Testis (tissue), 3 donors: ENCODE results near the gene PEX6. TPM values are rescaled to one million over a fixed set of nuclear protein-coding genes. Genes with fewer than 3 reads are reported as not detected.
"Not testable (repeated sequence)": the region's sequence is repeated elsewhere in the genome, so short reads cannot be mapped to it uniquely, and the experiment has no call there.

Experiments
- DNase-seq: peaks from one replicate; pipeline ENCODE4 v3.0.0-alpha.2; 2019
- H3K27ac ChIP-seq, 2 donors: fragments of 200-600 bp; sonication (generic); one replicate each; pipeline ENCODE4 v1.5.1; 2019
- H3K27me3 ChIP-seq: fragments of 200-600 bp; sonication (generic); one replicate; pipeline ENCODE4 v1.5.1; 2019
- H3K36me3 ChIP-seq: fragments of 200-600 bp; sonication (generic); one replicate; pipeline ENCODE4 v1.5.1; 2017; ENCODE audit warnings: low read depth; ENCODE audit errors: missing control alignments
- H3K4me1 ChIP-seq: fragments of 200-600 bp; sonication (generic); one replicate; pipeline ENCODE4 v1.5.1; 2019
- H3K4me3 ChIP-seq, 2 donors: fragments of 200-600 bp; sonication (generic); one replicate each; pipeline ENCODE4 v1.5.1; 2017 to 2019
- H3K9me3 ChIP-seq: fragments of 200-600 bp; sonication (generic); one replicate; pipeline ENCODE4 v1.5.1; 2017
- POLR2A ChIP-seq: fragments of 450-650 bp; IDR thresholded peaks from one replicate; pipeline ENCODE4 v1.6.1; 2017; ENCODE audit warnings: antibody characterized with exemption, mild to moderate bottlenecking, moderate library complexity
- WGBS, 2 donors: methylation state at CpG; one replicate each; pipeline ENCODE4 v1.1.5; 2018; 5-methylcytosine and 5-hydroxymethylcytosine counted together
- intact Hi-C: fragments of 100-400 bp; cut with DNase I; formaldehyde crosslinking; loops from one replicate; pipeline ENCODE4 v1.15.1; 2023; ENCODE audit warnings: low total_unique reads
- polyA plus RNA-seq: library from polyadenylated mRNA; stranded (reverse); fragments of 350-450 nt; fragmentation: Illumina TruSeq; extraction: RNeasy Lipid Tissue Mini Kit (QIAGEN cat#74804); gene quantifications from one replicate; pipeline ENCODE4 v1.2.3, GENCODE V29; 2014; ENCODE audit warnings: low read depth, low replicate concordance; ENCODE audit not compliant: insufficient read depth
- total RNA-seq, 2 donors: library from RNA; depleted of rRNA; stranded (reverse); fragments of >200 nt; gene quantifications; one replicate each; pipeline ENCODE4 v1.2.3, GENCODE V29; 2016
- TF ChIP-seq, protein P1 (sequence below), 3 experiments: fragments of 450-650 bp in 2 of 3; fragments of 200-600 bp in 1 of 3; sonication (generic) in 1 of 3; IDR thresholded peaks; one replicate each; pipeline ENCODE4 v1.5.1; 2016 to 2019; ENCODE audit warnings: antibody characterized with exemption in 3 of 3, mild to moderate bottlenecking in 2 of 3, moderate library complexity in 1 of 3

PEX6 gene
- total and polyA plus RNA-seq, 3 donors from 2014 or later = 15.3 to 50.4 (median 22.5) TPM

DNA sequence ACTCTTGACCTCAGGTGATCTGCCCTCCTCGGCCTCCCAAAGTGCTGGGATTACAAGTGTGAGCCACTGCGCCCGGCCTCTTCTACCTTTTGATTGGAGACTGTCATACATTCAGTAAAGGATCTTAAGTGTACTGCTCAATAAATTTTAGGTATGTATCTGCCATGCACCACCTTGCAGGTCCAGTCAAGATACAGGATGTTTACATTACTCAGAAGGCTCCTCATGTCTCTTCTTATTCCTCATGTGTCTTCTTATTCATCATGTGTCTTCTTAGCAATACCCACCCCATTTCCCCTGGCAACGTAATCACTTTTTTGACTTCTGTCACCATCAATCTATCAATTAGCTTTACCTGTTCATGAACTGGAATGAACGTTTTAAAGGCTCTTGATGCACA lies 26.9 kb upstream of the PEX6 start:
- intact Hi-C loops = no loop called here
- no peak overlapping the region for H3K27ac ChIP-seq
- WGBS, 2 donors = 81 to 88% methylated on average over 5 of the region's 5 CpGs
- no peaks in the 10 kb centered on the region for H3K4me1 ChIP-seq
- no peak overlapping the region for H3K4me3 ChIP-seq
- TF ChIP-seq POLR2A = no peak
- TF ChIP-seq, protein P1, sequence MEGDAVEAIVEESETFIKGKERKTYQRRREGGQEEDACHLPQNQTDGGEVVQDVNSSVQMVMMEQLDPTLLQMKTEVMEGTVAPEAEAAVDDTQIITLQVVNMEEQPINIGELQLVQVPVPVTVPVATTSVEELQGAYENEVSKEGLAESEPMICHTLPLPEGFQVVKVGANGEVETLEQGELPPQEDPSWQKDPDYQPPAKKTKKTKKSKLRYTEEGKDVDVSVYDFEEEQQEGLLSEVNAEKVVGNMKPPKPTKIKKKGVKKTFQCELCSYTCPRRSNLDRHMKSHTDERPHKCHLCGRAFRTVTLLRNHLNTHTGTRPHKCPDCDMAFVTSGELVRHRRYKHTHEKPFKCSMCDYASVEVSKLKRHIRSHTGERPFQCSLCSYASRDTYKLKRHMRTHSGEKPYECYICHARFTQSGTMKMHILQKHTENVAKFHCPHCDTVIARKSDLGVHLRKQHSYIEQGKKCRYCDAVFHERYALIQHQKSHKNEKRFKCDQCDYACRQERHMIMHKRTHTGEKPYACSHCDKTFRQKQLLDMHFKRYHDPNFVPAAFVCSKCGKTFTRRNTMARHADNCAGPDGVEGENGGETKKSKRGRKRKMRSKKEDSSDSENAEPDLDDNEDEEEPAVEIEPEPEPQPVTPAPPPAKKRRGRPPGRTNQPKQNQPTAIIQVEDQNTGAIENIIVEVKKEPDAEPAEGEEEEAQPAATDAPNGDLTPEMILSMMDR (IDR thresholded peaks at IDR 0.05) = no peak
- no peaks in the 10 kb centered on the region for H3K27me3 ChIP-seq
- DNase-seq = no peak
- no peaks in the 10 kb centered on the region for H3K36me3 ChIP-seq
- no peaks in the 10 kb centered on the region for H3K9me3 ChIP-seq

DNA sequence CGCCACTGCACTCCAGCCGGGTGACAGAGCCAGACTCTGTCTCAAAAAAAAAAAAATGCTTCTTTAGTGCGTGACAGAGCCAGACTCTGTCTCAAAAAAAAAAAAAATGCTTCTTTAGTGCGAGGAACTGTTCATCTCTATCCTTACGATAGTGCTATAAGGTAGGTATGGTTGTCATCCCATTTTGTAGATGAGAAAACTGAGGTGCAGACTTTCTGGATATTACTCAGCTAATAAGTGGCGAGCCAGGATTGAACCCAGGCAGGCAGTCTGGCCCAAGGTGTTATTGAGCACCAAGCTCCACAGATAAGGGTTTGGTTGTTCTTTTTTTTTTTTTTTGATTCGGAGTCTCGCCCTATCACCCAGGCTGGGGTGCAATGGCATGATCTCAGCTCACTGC lies 22.9 kb upstream of the PEX6 start:
- 87 to 98% methylated on average over 8 of the region's 8 CpGs for WGBS, 2 donors

DNA sequence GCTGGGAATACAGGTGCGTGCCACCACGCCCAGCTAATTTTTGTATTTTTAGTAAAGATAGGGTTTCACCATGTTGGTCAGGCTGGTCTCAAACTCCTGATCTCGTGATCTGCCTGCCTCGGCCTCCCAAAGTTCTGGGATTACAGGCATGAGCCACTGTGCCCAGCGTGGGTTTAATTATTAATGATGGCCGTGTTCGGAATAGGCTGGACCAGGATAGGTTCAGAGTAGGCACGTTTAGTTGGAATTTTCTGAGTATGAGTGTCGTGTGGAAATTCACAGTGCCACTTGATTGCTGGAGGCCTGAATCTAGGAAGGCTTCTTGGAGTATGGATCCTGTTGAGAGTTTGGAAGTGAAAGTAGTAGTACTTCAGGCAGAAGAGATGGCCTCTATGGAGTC lies 19.2 kb upstream of the PEX6 start:
- DNase-seq, H3K27ac ChIP-seq, intact Hi-C loops, H3K36me3 ChIP-seq, H3K9me3 ChIP-seq, H3K4me3 ChIP-seq, H3K27me3 ChIP-seq, H3K4me1 ChIP-seq: not testable (repeated sequence)
- 94 to 96% methylated on average over 9 of the region's 9 CpGs for WGBS, 2 donors

More for the DNA sequence above, 22.9 kb upstream of the PEX6 start:
- TF ChIP-seq, protein P1 (IDR thresholded peaks at IDR 0.05) = no peak
- no peak for TF ChIP-seq POLR2A
- no peaks in the 10 kb centered on the region for H3K36me3 ChIP-seq
- no peak overlapping the region for H3K27ac ChIP-seq
- H3K27me3 ChIP-seq = no peaks in the 10 kb centered on the region
- H3K4me1 ChIP-seq = no peaks in the 10 kb centered on the region
- intact Hi-C loops = no loop called here
- DNase-seq = no peak
- H3K4me3 ChIP-seq = no peak overlapping the region
- no peaks in the 10 kb centered on the region for H3K9me3 ChIP-seq

DNA sequence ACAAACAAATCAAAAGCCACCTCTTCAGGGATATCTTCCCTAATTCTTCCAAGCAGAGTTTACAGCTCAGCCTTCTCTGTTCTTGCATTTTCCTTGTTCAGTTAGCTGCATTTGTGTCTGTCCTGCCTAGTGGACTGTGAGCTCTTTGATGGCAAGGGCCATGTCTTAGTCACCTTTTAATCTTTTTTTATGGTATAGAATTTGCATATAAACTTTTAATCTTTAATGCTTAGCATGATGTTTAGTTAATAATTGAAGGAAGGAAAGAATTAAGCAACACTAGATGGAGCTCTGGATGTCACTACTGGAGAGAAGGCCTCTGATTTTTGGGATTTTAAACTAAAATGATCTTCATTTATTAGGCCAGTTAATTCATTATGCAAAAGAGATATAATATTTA lies 17.5 kb upstream of the PEX6 start:
- no peaks in the 10 kb centered on the region for H3K9me3 ChIP-seq
- no peak for DNase-seq
- TF ChIP-seq, protein P1 (IDR thresholded peaks at IDR 0.05) = no peak
- TF ChIP-seq POLR2A = no peak
- H3K4me3 ChIP-seq = no peak overlapping the region
- no peaks in the 10 kb centered on the region for H3K36me3 ChIP-seq
- H3K4me1 ChIP-seq = no peaks in the 10 kb centered on the region
- H3K27ac ChIP-seq = no peak overlapping the region
- intact Hi-C loops = no loop called here
- no peaks in the 10 kb centered on the region for H3K27me3 ChIP-seq

DNA sequence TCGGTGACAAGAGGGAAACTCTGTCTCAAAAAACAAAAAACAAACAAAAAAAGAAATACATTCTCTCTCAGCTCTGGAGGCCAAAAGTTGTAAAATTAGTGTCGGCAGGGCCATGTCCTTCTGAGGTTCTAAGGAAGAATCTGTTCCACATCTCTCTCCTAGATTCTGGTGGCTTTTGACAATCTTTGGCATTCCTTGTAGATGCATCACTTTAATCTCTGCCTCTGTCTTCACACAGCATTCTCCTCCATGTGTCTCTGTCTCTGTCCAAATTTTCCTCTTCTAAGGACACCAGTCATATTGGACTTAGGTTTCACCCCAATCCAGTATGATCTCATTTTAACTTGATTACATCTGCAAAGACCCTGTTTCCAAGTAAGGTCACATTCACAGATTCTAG lies 14.5 kb upstream of the PEX6 start:
- Histone ChIP-seq H3K36me3 (no peaks in the 10 kb centered on the region), H3K27ac (no peak overlapping the region), H3K9me3 (no peaks in the 10 kb centered on the region), H3K27me3 (no peaks in the 10 kb centered on the region), H3K4me3 (no peak overlapping the region), H3K4me1 (peaks cover 2% of the 10 kb centered on the region)
- WGBS, 2 donors = 70 to 79% methylated on average over 2 of the region's 2 CpGs
- DNase-seq = no peak
- intact Hi-C loops = no loop called here
- TF ChIP-seq, protein P1 (IDR thresholded peaks at IDR 0.05) = no peak
- no peak for TF ChIP-seq POLR2A
